Stimulated activated CD4-positive, alpha-beta T cell treated with anti-CD3 and anti-CD28 coated beads, TNF-alpha, amount 100 ng/mL, for 4 hours (primary cell): ENCODE results near the gene ASTN2.

Experiments used
- DNase-seq, 3 experiments: peaks; one replicate each; pipeline ENCODE4 v3.0.0-alpha.2; 2020; ENCODE audit warnings: low read depth in 3 of 3

Gene ASTN2

GRCh38 chr9:117359910-117360309 is 54.9 kb downstream of the ASTN2 start:
- DNase-seq: no peak

- DNase-seq: no peak
These were observed 59.3 kb downstream of the ASTN2 start for GRCh38 chr9:117355542-117355941.

- DNase-seq: no peak
These were observed 59.9 kb downstream of the ASTN2 start for GRCh38 chr9:117354997-117355396.

GRCh38 chr9:117354244-117354847 is 60.5 kb downstream of the ASTN2 start:
- no peak for DNase-seq

GRCh38 chr9:117344892-117345660 is 69.8 kb downstream of the ASTN2 start:
- no peak for DNase-seq

GRCh38 chr9:117343427-117343826 is 71.4 kb downstream of the ASTN2 start:
- DNase-seq: no peak

- no peak for DNase-seq
These were observed 73.7 kb downstream of the ASTN2 start for GRCh38 chr9:117341151-117341550.

- no peak for DNase-seq
These were observed 74.4 kb downstream of the ASTN2 start for GRCh38 chr9:117340422-117340821.

- no peak for DNase-seq
These were observed 78.9 kb downstream of the ASTN2 start for GRCh38 chr9:117335837-117336433.

- no peak for DNase-seq
These were observed 80.8 kb downstream of the ASTN2 start for GRCh38 chr9:117334101-117334500.

- DNase-seq: no peak
These were observed 89.0 kb downstream of the ASTN2 start for GRCh38 chr9:117325831-117326230.

GRCh38 chr9:117325110-117325731 is 89.6 kb downstream of the ASTN2 start:
- no peak for DNase-seq

GRCh38 chr9:117323390-117323789 is 91.5 kb downstream of the ASTN2 start:
- DNase-seq: no peak

- DNase-seq: no peak
These were observed 97.7 kb downstream of the ASTN2 start for GRCh38 chr9:117317192-117317591.

GRCh38 chr9:117315236-117315635 is 99.6 kb downstream of the ASTN2 start:
- no peak for DNase-seq

GRCh38 chr9:117313989-117314388 is 100.9 kb downstream of the ASTN2 start:
- no peak for DNase-seq

- DNase-seq: no peak
These were observed 107.2 kb downstream of the ASTN2 start for GRCh38 chr9:117307701-117308100.

GRCh38 chr9:117306032-117306431 is 108.8 kb downstream of the ASTN2 start:
- no peak for DNase-seq

GRCh38 chr9:117305454-117305853 is 109.4 kb downstream of the ASTN2 start:
- no peak for DNase-seq

- DNase-seq: no peak
These were observed 110.3 kb downstream of the ASTN2 start for GRCh38 chr9:117304549-117304948.

GRCh38 chr9:117303643-117304230 is 111.1 kb downstream of the ASTN2 start:
- no peak for DNase-seq

GRCh38 chr9:117302487-117302886 is 112.4 kb downstream of the ASTN2 start:
- no peak for DNase-seq
